HFFc6 (cell line): Measurements from ENCODE around the gene BSG. TPM values are rescaled to one million over a fixed set of nuclear protein-coding genes. Genes with fewer than 3 reads are reported as not detected.
"Not testable (repeated sequence)": the region's sequence is repeated elsewhere in the genome, so short reads cannot be mapped to it uniquely, and the experiment has no call there.

ENCODE experiments used
- DNase-seq: peaks from one replicate; pipeline ENCODE4 v3.0.0-alpha.2; 2018
- H3K27ac Mint-ChIP-seq: 2 replicates; pipeline ENCODE4 v1.8.0; 2020; ENCODE audit warnings: mild to moderate bottlenecking, mixed read lengths
- H3K27me3 Mint-ChIP-seq: 2 replicates; pipeline ENCODE4 v1.8.0; 2021; ENCODE audit warnings: mild to moderate bottlenecking, moderate library complexity, mixed read lengths; ENCODE audit not compliant: insufficient read depth
- H3K36me3 Mint-ChIP-seq: 2 replicates; pipeline ENCODE4 v1.8.0; 2021; ENCODE audit warnings: low read depth, mixed read lengths
- H3K4me1 Mint-ChIP-seq: 2 replicates; pipeline ENCODE4 v1.8.0; 2020; ENCODE audit warnings: low read depth, mixed read lengths
- H3K4me3 Mint-ChIP-seq: 2 replicates; pipeline ENCODE4 v1.8.0; 2020; ENCODE audit warnings: mild to moderate bottlenecking, moderate library complexity, mixed read lengths
- H3K9me3 Mint-ChIP-seq: 2 replicates; pipeline ENCODE4 v1.8.0; 2020; ENCODE audit warnings: mild to moderate bottlenecking, mixed read lengths
- total RNA-seq, 6 experiments: library from RNA; stranded (reverse); fragmentation: NEBNext Ultra II Directional; extraction: Animal tissue kit (Norgen Biotek cat#: 25700); gene quantifications; 2 replicates in 1 of 6; 3 replicates in 5 of 6; pipeline ENCODE4 v1.2.3, GENCODE V29; 2021
- TF ChIP-seq, protein P1 (sequence below): fragments of 200-600 bp; sonication (generic); IDR thresholded peaks from 2 replicates; pipeline ENCODE4 v1.5.0; 2021; ENCODE audit warnings: antibody characterized with exemption, mild to moderate bottlenecking

BSG gene
- total RNA-seq, 6 experiments from 2014 or later = 422 to 534 (median 465) TPM

DNA sequence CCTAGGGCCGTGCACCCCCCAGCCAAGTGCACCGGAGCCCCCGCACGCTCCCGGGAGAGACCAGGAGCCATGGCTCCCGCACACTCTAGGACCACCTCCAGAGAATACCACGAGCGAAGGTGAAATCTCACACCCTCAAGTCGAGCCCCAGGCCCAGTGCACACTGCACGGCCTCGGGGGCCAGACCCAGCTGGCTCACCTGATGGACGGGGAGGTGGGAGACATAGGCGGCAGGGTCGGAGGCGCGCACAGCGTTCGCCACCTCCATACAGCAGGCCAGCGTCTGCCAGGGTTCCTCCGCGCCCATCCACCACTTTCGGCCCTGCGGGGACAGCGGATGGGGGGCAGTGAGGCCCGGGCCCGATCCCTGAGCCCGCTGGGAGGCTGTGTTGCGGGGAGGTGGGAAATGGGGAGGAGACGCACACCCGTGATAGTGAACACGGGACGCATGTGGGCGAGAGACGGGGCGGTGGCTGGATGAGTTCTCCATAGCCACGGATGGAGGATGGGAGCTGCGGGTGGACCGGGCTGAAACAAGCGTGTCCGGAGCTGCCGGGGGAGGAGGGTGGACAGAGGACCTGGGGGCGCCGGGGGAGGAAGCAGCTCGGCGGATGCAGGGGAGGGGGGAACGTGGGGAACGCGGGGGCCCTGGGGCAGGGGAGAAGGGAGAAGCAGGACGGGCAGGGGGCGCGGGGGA, 47.9 kb downstream of the BSG start:
- H3K27ac Mint-ChIP-seq = no peak overlapping the region
- H3K9me3 Mint-ChIP-seq = no peaks in the 10 kb centered on the region
- peaks cover 12% of the 10 kb centered on the region for H3K4me1 Mint-ChIP-seq
- TF ChIP-seq, protein P1, sequence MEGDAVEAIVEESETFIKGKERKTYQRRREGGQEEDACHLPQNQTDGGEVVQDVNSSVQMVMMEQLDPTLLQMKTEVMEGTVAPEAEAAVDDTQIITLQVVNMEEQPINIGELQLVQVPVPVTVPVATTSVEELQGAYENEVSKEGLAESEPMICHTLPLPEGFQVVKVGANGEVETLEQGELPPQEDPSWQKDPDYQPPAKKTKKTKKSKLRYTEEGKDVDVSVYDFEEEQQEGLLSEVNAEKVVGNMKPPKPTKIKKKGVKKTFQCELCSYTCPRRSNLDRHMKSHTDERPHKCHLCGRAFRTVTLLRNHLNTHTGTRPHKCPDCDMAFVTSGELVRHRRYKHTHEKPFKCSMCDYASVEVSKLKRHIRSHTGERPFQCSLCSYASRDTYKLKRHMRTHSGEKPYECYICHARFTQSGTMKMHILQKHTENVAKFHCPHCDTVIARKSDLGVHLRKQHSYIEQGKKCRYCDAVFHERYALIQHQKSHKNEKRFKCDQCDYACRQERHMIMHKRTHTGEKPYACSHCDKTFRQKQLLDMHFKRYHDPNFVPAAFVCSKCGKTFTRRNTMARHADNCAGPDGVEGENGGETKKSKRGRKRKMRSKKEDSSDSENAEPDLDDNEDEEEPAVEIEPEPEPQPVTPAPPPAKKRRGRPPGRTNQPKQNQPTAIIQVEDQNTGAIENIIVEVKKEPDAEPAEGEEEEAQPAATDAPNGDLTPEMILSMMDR = no peak
- peaks cover 7% of the 10 kb centered on the region for H3K36me3 Mint-ChIP-seq
- no peak for DNase-seq
- H3K27me3 Mint-ChIP-seq = no peaks in the 10 kb centered on the region; the same call in 1 of the 2 replicates
- H3K4me3 Mint-ChIP-seq = no peak overlapping the region

DNA sequence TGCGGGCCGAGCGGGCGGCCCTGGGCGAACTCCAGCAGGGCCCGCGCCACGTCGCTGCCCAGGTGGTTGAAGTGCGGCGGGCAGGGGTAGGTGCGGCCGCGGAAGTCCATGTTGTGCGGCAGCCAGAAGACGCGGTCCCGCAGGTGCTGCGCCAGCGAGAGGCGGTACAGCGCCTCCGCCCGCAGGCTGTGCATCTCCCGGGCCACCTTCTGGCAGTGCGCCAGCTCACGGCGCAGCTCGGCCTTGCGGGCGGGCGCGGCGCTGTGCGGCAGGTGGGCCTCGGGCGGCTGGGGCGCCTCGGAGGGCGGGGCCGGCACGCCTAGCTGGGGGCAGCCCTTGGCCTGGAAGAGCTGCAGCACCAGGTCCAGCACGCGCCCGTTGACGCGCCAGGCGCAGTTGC, 48.8 kb downstream of the BSG start:
- DNase-seq, H3K27ac Mint-ChIP-seq, H3K9me3 Mint-ChIP-seq, H3K4me3 Mint-ChIP-seq, H3K27me3 Mint-ChIP-seq: not testable (repeated sequence)
- Mint-ChIP-seq H3K4me1 (peaks cover 16% of the 10 kb centered on the region), H3K36me3 (peaks cover 11% of the 10 kb centered on the region)

DNA sequence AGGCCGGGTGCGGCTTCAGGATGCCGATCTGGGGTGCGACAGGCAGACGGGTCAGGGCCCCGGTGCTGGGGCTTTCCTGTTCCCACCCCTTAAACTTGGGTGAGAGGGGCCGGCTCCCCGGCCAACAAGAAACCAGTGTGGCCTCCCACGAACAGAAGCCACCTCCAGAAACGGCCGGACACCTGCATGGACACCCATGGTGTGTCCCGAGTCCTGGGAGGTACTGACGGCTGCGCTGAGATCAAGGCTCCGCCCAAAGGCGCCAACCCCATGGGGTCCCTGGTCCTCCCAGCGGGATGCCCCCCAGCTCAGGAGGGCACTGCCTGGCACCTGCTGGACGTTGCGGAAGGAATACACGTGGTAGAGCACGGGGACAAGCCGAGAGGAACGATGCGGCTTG, 49.4 kb downstream of the BSG start:
- Mint-ChIP-seq H3K9me3 (no peaks in the 10 kb centered on the region), H3K4me3 (no peak overlapping the region), H3K27me3 (no peaks in the 10 kb centered on the region; the same call in 1 of the 2 replicates), H3K27ac (no peak overlapping the region), H3K4me1 (peaks cover 16% of the 10 kb centered on the region), H3K36me3 (peaks cover 11% of the 10 kb centered on the region)
- TF ChIP-seq, protein P1 = no peak
- no peak for DNase-seq

DNA sequence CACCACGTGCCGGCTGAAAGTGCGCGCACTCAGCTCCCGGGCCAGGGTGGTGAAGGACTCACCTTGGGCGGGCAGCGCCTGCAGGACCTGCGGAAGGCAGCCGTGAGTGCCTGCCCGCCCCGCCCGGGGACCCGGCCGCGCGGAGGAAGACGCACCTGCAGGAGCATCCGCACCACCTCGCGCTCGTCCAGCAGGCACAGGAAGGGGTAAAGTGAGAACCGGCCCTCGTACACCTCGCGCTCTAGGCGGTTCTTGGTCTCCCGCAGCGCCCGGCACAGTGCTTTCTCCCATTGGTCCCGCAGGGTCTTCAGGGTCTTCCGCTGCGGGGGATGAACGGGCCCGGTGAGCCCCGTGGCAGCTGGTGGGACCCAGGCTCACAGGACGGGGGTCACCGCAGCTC, 50.3 kb downstream of the BSG start:
- Mint-ChIP-seq H3K27ac (no peak overlapping the region), H3K27me3 (no peaks in the 10 kb centered on the region; the same call in 1 of the 2 replicates), H3K9me3 (no peaks in the 10 kb centered on the region), H3K4me3 (no peak overlapping the region), H3K36me3 (peaks cover 11% of the 10 kb centered on the region), H3K4me1 (peaks cover 16% of the 10 kb centered on the region)
- DNase-seq = no peak
- TF ChIP-seq, protein P1 = no peak

DNA sequence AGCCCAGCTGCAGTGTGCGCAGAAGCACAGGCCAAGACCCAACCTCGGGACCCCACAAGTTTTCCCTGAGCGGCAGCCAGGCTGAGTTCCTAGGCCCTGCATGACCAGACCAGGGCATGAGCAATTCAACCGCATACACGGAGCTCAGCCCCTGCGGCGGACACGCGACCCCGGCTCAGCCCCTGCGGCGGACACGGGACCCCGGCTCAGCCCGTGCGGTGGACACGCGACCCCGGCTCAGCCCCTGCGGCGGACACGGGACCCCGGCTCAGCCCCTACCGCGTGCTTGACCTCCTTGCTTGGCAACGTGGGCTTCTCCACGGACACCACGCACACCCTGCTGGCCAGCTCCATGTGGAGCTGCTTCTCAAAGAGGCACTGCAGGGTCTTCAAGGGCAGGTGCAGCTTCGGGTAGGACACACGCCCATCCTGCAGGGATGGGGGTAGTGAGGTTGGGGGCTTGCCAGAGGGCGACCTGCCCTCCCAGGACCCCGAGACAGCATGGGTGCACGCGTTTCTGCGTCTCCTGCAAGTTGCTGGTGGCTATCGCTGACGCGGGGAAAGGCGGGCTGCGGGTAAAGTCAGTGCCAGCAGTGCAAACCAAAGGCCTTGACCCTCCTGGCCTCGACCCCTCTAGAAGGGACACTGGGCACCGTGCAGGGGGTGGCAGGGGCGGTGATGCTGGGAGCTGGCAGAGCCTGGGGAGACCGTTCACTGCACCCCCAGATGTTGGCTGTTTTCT, 51.0 kb downstream of the BSG start:
- Mint-ChIP-seq H3K9me3 (no peaks in the 10 kb centered on the region), H3K4me1 (peaks cover 16% of the 10 kb centered on the region), H3K4me3 (peak overlapping the region; percentile 45), H3K36me3 (peaks cover 13% of the 10 kb centered on the region), H3K27me3 (no peaks in the 10 kb centered on the region), H3K27ac (peak overlapping the region; percentile 89)
- DNase-seq = no peak
- TF ChIP-seq, protein P1 = no peak; the same call in 1 of the 2 replicates

DNA sequence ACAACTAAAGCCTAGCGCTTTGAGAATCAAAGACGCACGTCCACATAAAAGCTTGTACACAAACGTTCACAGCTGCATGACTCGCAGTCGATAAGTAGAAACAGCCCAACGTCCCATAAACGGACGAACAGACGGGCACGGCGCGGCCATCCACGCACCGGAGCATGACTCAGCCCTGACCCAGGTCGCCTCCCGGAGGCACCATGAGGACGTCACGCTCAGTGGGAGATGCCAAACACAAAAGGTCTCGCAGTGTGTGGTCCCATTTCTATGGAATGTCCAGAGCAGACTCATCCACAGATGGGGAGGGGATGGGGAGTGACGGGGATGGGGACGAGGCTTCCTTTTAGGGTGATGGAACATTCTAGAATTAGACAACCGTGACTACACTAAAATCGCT, 51.6 kb downstream of the BSG start:
- Mint-ChIP-seq H3K4me3 (peak overlapping the region; percentile 45), H3K4me1 (peaks cover 16% of the 10 kb centered on the region), H3K27ac (peak overlapping the region; percentile 89), H3K27me3 (no peaks in the 10 kb centered on the region), H3K36me3 (peaks cover 15% of the 10 kb centered on the region), H3K9me3 (no peaks in the 10 kb centered on the region)
- peak; percentile 95 for DNase-seq
- TF ChIP-seq, protein P1 = no peak
